ENCODE data around the gene USP34. TPM values are rescaled to one million over a fixed set of nuclear protein-coding genes. Genes with fewer than 3 reads are reported as not detected.

Gene USP34
- total and polyA plus RNA-seq, 2 of the 4 experiments (the other 2 are of a cell fraction) = 34.7 to 128 TPM

GRCh38 chr2:61151436-61151835, 319.5 kb downstream of the USP34 start:
- no peak overlapping the region for H3K56ac ChIP-seq (ENCODE audit: extremely low read depth, insufficient read depth, low read length)
- H3K27me3 ChIP-seq (ENCODE audit: control insufficient read depth, insufficient read depth, low read length) = no peaks in the 10 kb centered on the region
- H3K9me1 ChIP-seq (ENCODE audit: insufficient read depth, low read length) = no peaks in the 10 kb centered on the region; the same call in 1 of the 2 replicates
- H4K8ac ChIP-seq (ENCODE audit: low read depth in 2 of 2, low read length in 2 of 2) = no peak overlapping the region
- BruUV-seq (replicated peaks) = no TSS peak
- no peak overlapping the region for H2AK5ac ChIP-seq (ENCODE audit: low read depth, low read length)
- peak; percentile 32 for DNase-seq
- no peaks in the 10 kb centered on the region for H4K20me1 ChIP-seq (ENCODE audit: insufficient read depth, low read length)
- H4K5ac ChIP-seq (ENCODE audit: low read depth, low read length) = no peak overlapping the region
- no CpG with 5 or more reads among the region's 1 CpG for WGBS, 2 experiments (ENCODE audit: extremely low coverage in 2 of 2, insufficient read length in 1 of 2)
- no peak overlapping the region for H3K27ac ChIP-seq (ENCODE audit: insufficient read depth, low read length)
- H3K14ac ChIP-seq (replicated peaks; ENCODE audit: low read depth, low read length) = no peak overlapping the region
- POLR2A ChIA-PET (ENCODE audit: unreplicated experiment) = no interaction called here
- CTCF ChIA-PET = no interaction called here
- H3K4ac ChIP-seq (ENCODE audit: low read depth, low read length) = no peak overlapping the region
- H2BK5ac ChIP-seq (ENCODE audit: low read depth, low read length, poor library complexity, severe bottlenecking) = no peak overlapping the region
- H3K9ac ChIP-seq (ENCODE audit: low read depth, low read length) = no peak overlapping the region
- dilution Hi-C loops (cut with HindIII; ENCODE audit: low sequenced_read_pairs, unreplicated experiment) (no loop called here), in situ Hi-C loops (cut with MboI; ENCODE audit: low sequenced_read_pairs) (no loop called here), intact Hi-C loops (cut with micrococcal nuclease) (no loop called here)
- no peak overlapping the region for H3K23ac ChIP-seq (ENCODE audit: low read depth, low read length)
- no peak overlapping the region for H2AK9ac ChIP-seq (replicated peaks; ENCODE audit: low read depth, low read length, poor library complexity)
- H2BK20ac ChIP-seq (ENCODE audit: low read depth, low read length) = no peak overlapping the region
- no peaks in the 10 kb centered on the region; a peak in 2 of 4 replicates for H3K79me1 ChIP-seq (ENCODE audit: low read depth in 1 of 2, low read length in 2 of 2)
- no peak overlapping the region for H2BK120ac ChIP-seq (ENCODE audit: low read depth, low read length)
- no peak overlapping the region for H3K4me3 ChIP-seq (ENCODE audit: insufficient read depth, low read depth, low read length)
- no peak overlapping the region for H3K4me2 ChIP-seq (ENCODE audit: low read depth, low read length)
- H2BK15ac ChIP-seq (ENCODE audit: low read depth, low read length) = no peak overlapping the region
- H3K9me3 ChIP-seq (ENCODE audit: control insufficient read depth, insufficient read depth, low read length) = 0 out of 2 replicates have a peak, but pooled peaks cover 3% of the 10 kb centered on the region
- TF ChIP-seq USF2 (IDR thresholded peaks at IDR 0.05; ENCODE audit: low read depth, low read length) = no peak
- no peak for TF ChIP-seq BHLHE40 (IDR thresholded peaks at IDR 0.05; ENCODE audit: low read depth, low read length)
- no peak for TF ChIP-seq SMC3 (IDR thresholded peaks at IDR 0.05; ENCODE audit: low read depth, low read length)
- no peak for TF ChIP-seq NFE2L2 (IDR thresholded peaks at IDR 0.05; ENCODE audit: low read depth, low read length)
- TF ChIP-seq MAFK (IDR thresholded peaks at IDR 0.05; ENCODE audit: low read depth, low read length) = no peak
- TF ChIP-seq CTCF (conservative IDR thresholded peaks at IDR 0.05; ENCODE audit: low read depth, low read length) = no peak
- no peak for TF ChIP-seq RCOR1 (IDR thresholded peaks at IDR 0.05; ENCODE audit: insufficient replicate concordance, low read length)
- no peak overlapping the region for H3K18ac ChIP-seq (ENCODE audit: low read depth, low read length)
- H3K36me3 ChIP-seq (ENCODE audit: control insufficient read depth, insufficient read depth, low read length) = peaks cover 20% of the 10 kb centered on the region
- no peak for ATAC-seq (ENCODE audit: low read depth)
- no peak overlapping the region for H2AFZ ChIP-seq (replicated peaks; ENCODE audit: low read length, poor library complexity)
- no peaks in the 10 kb centered on the region for H3K4me1 ChIP-seq (ENCODE audit: control insufficient read depth, insufficient read depth, low read length)
- no peak overlapping the region for H4K91ac ChIP-seq (ENCODE audit: insufficient read depth, low read depth, low read length)

Data from IMR-90 (cell line).